ENCODE results near the gene ZNF438. TPM values are rescaled to one million over a fixed set of nuclear protein-coding genes. Genes with fewer than 3 reads are reported as not detected.
A peak's percentile ranks its signal among the peaks of the same experiment; 100 is the strongest.

The ZNF438 gene
- total and polyA plus RNA-seq, 7 donors, result 3.9 to 18.9 (median 11.9) TPM

DNA sequence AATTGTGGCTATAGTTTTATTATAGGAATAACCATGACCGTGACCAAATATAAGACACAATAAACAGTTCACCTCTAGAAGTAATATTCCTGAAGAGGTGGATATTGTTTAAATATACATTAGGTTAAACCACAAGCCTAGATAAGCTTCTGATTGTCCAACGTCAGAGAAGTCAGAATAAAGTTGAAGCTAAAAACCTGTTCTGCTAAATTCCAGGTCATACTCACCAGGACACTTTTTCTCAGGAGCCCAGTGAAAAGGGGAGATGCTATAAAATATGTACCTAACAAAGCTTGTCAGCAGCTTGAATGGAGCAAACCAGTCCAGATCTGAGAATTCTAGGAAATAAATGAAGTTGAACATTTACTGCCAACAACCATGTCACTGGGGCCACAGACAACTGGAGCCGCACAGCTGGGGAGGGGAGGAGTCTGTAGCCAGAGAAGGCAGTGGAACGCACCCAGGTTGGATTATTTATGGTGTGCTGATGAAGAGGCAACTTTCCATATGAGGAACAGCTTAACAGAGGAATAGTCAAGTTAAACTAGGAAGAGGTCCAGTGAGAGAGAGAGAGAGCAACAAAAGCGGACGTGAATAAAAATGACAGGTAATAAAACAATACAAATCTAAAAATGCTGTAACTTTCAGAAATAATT is 191.1 kb downstream of the ZNF438 start:
- H3K4me1 ChIP-seq, result peaks cover 0 to 41% (median 33%) of the 10 kb centered on the region in 4 donors
- no peaks in the 10 kb centered on the region for H3K27me3 ChIP-seq
- WGBS, 2 donors, result 49 to 56% methylated on average over 6 of the region's 6 CpGs
- H3K4me3 ChIP-seq, result no peak overlapping the region
- intact Hi-C loops (cut with DNase I), result no loop called here
- TF ChIP-seq POLR2A (IDR thresholded peaks at IDR 0.05), result no peak
- peak in 1 of 4 donors; percentile 24 for TF ChIP-seq EP300 (IDR thresholded peaks at IDR 0.05)
- TF ChIP-seq POLR2AphosphoS5 (IDR thresholded peaks at IDR 0.05), result peak; percentile 43 to 75 (median 71)
- no peak for TF ChIP-seq CTCF (IDR thresholded peaks at IDR 0.05)
- H3K36me3 ChIP-seq, result peaks cover 0 to 6% (median 0%) of the 10 kb centered on the region in 4 donors
- peak; percentile 87 for DNase-seq
- H3K27ac ChIP-seq, result peak overlapping the region in 3 of 4 donors; percentile 61 to 72 (median 69)
- H3K9me3 ChIP-seq, result no peaks in the 10 kb centered on the region

GRCh38 chr10:30839652-30840051 is 192.0 kb downstream of the ZNF438 start:
- Histone ChIP-seq H3K27ac (peak overlapping the region in 3 of 4 donors; percentile 61 to 72 (median 69)), H3K9me3 (no peaks in the 10 kb centered on the region), H3K4me1 (peaks cover 0 to 48% (median 34%) of the 10 kb centered on the region in 4 donors), H3K4me3 (no peak overlapping the region), H3K27me3 (no peaks in the 10 kb centered on the region), H3K36me3 (peaks cover 0 to 1% (median 0%) of the 10 kb centered on the region in 4 donors)
- WGBS, 2 donors, result 89 to 93% methylated on average over 2 of the region's 2 CpGs
- intact Hi-C loops (cut with DNase I), result no loop called here
- no peak for DNase-seq
- TF ChIP-seq EP300 (IDR thresholded peaks at IDR 0.05) (no peak), POLR2A (IDR thresholded peaks at IDR 0.05) (no peak), CTCF (IDR thresholded peaks at IDR 0.05) (no peak), POLR2AphosphoS5 (IDR thresholded peaks at IDR 0.05) (no peak)

DNA sequence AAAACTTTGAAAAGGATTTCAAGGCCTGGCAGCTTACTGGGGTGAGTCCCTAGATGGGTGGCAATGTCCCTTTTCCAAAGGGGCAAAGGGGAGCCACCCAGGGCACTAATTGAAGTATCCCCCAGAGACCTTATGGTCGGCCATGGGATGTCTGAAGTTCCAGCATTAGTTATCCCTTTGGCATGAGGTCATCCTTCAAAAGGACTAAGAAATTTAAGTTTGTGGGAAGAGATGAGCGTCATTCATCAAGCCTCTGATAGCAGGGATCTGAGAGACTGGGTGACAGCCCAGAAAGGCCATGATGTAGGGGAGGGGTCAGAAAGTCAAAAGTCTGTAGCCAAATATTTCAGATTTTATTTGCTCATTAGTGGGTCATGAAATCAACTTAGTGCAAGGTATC is 195.3 kb downstream of the ZNF438 start:
- intact Hi-C loops (cut with DNase I), result no loop called here
- no peaks in the 10 kb centered on the region for H3K36me3 ChIP-seq
- H3K4me1 ChIP-seq, result peaks cover 2 to 44% (median 42%) of the 10 kb centered on the region in 4 donors
- H3K4me3 ChIP-seq, result no peak overlapping the region
- TF ChIP-seq EP300 (IDR thresholded peaks at IDR 0.05) (no peak), CTCF (IDR thresholded peaks at IDR 0.05) (no peak), POLR2A (IDR thresholded peaks at IDR 0.05) (no peak), POLR2AphosphoS5 (IDR thresholded peaks at IDR 0.05) (no peak)
- WGBS, 2 donors, result 87 to 93% methylated on average over 2 of the region's 2 CpGs
- no peaks in the 10 kb centered on the region for H3K9me3 ChIP-seq
- H3K27me3 ChIP-seq, result no peaks in the 10 kb centered on the region
- DNase-seq, result no peak
- H3K27ac ChIP-seq, result no peak overlapping the region

DNA sequence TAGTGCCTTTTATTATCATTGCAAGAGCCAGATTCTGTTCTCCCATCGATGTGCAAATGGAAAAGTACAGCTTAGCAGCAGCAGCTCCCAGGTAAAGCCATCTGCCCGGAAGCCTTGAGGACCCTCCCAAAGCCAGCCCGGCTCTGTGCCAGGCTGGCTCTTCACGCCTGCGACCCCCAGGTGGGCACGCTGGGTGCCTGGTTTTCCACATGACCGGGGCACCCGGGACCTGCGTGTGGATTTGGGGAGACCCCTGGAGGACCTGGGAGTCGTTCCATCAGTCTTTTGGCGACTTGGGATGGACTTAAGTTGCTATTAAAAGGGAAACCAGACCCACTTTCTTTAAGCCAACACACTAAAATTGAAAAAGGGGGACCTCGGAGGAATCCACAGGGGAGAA is 196.5 kb downstream of the ZNF438 start:
- TF ChIP-seq POLR2A (IDR thresholded peaks at IDR 0.05) (no peak), CTCF (IDR thresholded peaks at IDR 0.05) (no peak), EP300 (IDR thresholded peaks at IDR 0.05) (no peak), POLR2AphosphoS5 (IDR thresholded peaks at IDR 0.05) (no peak)
- peaks cover 2 to 39% (median 35%) of the 10 kb centered on the region in 4 donors for H3K4me1 ChIP-seq
- H3K9me3 ChIP-seq, result no peaks in the 10 kb centered on the region
- WGBS, 2 donors, result 86% methylated on average over 12 of the region's 12 CpGs
- no peak overlapping the region for H3K4me3 ChIP-seq
- peak overlapping the region in 3 of 4 donors; percentile 8 to 58 (median 23) for H3K27ac ChIP-seq
- intact Hi-C loops (cut with DNase I), result no loop called here
- H3K27me3 ChIP-seq, result no peaks in the 10 kb centered on the region
- H3K36me3 ChIP-seq, result no peaks in the 10 kb centered on the region
- no peak for DNase-seq

Measured in sigmoid colon (tissue), 7 donors.